HG03103 (cell line): ENCODE measurements around the gene TEAD2.
"Not testable (repeated sequence)": the region's sequence is repeated elsewhere in the genome, so short reads cannot be mapped to it uniquely, and the experiment has no call there.

Experiments used
- ATAC-seq: cut with Tn5 transposase; IDR thresholded peaks from one replicate; pipeline ENCODE4 v1.9.1; 2021; ENCODE audit warnings: low read depth; ENCODE audit not compliant: unreplicated experiment

Gene TEAD2

DNA sequence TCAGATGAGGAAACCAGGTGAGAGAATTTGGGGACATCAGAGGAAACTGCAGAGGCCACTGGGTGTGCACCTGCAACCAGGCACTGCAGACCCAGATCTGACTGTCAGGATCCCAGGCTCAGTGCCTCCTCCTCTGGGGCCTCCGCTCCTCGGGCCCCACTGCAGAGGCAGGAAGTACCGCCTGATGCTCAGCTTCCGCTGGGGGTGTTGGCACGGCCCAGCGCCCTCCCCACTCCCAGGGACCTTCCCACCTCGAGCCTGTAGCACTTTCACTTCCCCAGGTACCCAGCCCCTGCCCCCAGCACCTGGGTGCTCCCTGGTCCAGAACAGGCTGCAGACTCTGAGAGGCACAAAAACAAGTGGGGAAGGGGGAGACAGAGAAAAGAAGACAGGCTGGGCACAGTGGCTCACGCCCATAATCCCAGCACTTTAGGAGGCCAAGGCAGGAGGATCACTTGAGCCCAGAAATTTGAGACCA, 28.4 kb downstream of the TEAD2 start:
- no peak for ATAC-seq

DNA sequence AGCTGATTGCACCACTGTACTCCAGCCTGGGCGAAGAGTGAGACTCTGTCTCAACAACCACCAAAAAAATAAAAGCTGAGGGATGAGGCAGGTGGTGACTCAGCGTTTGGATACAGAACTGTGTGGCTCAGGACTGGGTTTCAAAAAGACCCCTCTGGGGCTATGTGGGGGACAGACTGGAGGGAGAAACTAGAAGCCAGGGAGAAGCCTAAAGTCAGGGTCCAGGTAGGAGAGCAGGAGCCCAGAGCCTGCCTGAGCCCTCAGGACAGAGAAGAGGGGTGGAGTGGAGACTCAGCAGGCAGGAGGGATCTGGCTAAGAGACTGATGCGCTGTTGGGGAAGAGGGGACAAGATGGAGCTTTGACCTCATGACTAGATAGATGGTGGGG, 28.8 kb downstream of the TEAD2 start:
- ATAC-seq, result no peak

DNA sequence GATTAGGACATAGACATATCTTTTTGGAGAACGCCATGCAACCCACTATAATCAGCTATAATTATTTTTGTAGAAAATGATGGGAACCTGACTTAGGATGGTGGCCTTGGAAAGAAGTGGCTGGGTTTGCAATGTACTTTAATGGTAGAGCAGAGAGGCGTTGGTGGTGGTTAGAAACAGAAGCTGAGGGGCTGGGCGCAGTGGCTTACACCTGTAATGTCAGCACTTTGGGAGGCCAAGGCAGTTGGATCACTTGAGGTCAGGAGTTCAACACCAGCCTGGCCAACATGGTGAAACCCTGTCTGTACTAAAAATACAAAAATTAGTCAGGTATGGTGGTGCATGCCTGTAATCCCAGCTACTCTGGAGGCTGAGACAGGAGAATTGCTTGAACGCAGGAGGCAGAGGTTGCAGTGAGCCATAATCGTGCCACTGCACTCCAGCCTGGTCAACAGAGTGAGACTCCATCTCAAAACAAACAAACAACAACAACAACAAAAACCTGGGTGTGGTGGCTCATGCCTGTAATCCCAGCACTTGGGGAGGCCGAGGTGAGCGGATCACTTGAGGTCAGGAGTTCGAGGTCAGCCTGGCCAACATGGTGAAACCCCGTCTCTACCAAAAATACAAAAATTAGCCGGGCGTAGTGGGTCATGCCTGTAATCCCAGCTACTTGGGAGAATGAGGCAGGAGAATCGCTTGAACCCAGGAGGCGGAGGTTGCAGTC, 29.4 kb downstream of the TEAD2 start:
- not testable (repeated sequence) for ATAC-seq

DNA sequence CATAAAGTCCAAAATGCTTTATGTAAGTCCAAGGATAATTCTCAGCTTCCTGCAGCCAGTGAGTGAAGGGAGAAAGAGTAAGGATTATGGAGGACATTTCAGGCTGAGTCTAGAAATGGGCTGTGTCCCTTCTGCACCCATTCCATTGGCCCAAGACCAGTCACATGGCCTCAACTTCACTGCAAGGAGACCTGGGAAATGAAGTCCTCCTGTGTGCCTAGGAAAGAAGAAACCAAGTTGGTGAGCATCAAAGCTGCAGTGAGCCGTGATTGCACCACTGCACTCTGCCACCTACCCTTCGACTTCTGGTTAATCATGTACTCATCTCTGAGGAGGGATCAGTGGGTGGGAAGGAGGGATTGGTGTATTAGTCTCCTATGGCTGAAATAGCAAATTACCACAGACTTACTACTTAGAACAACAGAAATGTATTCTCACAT, 30.6 kb downstream of the TEAD2 start:
- no peak for ATAC-seq

DNA sequence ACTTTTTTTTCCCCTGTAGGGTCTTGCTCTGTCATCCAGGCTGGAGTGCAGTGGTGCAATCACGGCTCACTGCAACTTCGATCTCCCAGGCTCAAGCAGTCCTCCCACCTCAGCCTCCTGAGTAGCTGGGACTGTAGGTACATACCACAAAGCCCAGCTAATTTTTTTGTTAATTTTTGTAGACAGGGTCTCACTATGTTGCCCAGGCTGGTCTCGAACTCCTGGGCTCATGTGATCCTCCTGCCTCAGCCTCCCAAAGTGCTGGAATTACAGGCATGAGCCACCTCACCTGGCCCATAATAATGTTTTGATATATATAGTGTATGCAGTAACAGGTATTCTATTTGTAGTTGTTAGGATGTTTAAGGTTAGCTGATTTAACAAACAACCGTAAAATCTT, 31.0 kb downstream of the TEAD2 start:
- not testable (repeated sequence) for ATAC-seq

DNA sequence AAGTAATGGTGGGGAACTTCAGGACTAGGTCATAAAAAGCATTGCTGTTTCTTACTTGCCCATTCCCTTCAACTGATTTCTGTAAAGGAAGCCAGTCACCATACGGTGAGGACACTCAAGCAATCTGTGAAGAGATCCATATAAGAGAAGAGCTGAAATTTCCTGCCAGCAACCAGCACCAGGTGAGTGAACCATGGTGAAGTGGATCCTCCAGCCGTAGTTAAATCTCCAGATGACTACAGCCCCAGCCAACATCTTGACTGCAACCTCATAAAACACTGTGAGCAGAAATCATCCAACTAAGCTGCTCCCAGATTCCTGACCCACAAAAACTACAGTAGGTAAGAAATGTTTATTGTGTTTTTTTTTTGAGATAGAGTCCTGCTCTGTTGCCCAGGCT, 33.5 kb downstream of the TEAD2 start:
- no peak for ATAC-seq

DNA sequence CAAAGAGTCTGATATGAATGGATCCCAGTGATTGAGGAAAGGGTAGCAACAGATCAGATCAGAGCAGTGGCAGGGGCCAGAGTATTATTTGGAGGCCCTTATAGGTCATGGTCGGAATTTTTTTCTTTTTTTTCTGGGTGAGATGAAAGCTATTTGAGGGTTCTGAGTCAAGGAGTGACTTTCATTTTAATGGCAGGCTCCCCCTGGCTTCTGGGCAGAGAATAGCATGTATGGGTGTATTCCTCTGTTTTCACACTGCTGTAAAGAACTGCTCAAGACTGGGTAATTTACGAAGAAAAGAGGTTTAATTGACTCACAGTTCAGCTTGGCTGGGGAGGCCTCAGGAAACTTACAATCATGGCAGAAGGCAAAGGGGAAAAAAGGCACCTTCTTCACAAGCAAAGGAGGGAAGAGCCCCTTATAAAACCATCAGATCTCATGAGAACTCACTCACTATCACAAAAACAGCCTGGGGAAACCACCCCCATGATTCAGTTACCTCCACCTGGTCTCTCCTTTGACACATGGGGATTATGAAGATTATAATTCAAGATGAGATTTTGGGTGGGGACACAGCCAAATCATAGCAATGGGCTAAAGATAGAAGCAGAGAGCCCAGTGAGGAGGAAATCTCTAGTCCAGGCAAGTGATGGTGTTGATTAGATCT, 34.2 kb downstream of the TEAD2 start:
- no peak for ATAC-seq

DNA sequence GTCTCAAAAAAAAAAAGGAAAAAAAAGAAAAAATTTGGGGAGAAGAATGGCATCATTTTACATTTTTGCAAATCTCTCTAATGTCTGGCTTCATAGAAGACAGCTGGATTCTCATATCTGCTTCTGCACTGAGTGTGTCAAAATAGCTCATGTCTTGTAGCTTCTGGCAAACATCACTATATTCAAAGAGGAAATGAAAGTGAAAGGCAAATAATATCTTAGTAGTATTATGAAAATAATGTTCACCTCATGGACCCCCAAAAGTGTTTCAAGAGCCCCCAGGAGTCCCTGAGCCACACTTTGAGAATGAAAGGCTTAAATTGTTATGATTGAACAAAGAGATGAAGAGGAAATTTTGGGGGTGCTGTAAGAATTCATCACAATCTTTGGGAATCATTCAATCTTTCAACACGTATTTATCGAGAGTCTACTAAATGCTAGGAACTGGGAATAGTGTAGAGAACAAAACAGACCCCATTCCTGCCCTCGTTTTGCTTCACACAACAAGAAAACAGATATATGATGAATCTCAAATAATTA, 36.0 kb downstream of the TEAD2 start:
- ATAC-seq, result no peak

DNA sequence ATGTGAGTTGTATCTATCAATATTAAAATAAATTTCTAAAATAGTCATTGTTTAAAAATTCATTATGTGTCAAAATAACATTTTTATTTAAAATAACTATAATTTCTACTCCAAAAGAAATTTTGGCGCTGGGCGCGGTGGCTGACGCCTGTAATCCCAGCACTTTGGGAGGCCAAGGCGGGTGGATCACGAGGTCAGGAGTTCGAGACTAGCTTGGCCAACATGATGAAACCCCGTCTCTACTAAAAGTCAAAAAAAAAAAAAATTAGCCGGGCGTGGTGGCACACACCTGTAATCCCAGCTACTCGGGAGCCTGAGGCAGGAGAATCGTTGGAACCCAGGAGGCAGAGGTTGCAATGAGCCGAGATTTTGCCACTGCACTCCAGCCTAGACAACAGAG, 36.5 kb downstream of the TEAD2 start:
- ATAC-seq, result not testable (repeated sequence)

DNA sequence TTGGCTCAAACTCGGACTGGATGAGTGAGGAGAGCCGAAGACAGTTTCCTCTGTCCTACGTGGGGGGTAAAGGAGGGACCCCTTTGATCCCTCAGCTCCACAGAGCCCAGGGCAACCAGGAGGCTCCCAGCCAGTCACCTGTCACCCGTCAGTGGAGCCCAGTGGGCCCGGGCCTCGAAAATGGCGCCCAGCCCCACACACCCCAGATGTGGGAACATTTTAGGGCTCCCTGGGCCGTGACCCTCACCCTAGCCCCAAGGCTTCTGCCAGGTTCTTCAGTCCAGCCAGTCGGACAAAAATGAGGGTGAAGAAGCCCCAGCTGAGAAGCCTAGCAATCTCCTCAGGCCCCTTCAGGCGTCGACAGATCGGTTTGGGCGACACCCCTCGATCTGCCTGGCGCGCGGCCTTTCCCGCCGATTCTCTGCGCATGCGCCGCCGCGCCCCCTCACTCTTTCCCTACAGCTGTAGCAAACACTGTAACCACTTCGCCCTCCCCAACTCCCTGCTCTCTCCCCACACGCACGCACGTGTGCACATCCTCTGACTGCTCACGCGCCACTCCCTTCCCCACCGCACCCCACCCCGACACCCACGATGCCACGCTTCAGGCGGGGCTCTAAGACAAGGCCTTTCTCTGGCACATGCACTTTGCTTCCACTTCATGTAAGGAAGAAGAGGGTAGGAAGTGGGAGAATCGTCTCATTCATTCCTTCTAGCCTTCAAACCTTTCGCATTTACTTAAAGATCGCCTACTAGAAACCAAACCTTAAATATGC, 37.2 kb downstream of the TEAD2 start, which contains the start of gene SLC6A16:
TSS of gene SLC6A16 (minus strand) at position 391 of the 776 bp plus-strand sequence. CDS start 13,844 bp downstream, outside the sequence.
- no peak for ATAC-seq

DNA sequence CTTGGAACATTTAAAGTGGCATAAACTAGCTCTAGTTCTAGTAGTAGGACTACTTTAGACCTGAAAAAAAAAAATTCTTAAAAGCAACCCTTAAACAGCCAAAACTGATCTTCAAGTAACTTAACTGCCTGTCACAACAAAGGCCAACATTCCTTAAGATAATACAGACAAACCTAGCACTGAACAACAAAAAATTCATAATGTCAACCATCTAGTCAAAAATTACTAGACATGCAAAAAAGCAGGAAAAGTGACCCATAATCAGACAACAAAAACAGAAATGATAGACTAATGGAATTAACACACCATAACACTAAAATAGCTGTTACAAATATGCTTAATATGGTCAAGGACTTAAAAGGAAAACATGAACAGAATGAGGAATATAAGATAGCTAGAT, 43.9 kb downstream of the TEAD2 start:
- no peak for ATAC-seq

DNA sequence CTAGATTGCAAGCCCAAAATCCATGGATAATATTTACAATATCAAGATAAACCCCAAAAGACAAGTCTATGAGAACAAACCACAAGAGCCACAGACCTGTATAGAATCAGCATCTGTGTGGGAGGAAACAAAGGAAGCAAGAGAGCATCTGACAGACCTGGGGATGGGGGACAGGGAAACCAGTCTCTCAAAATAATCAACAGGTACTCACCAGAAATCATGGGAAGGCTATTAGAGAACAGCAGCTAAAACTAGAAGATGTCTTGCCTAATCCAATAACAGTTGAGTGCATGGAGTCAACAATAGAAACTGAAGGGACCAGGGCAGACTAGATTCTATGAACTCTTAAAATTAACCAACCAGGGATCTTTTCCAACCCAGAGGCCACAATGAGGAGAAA, 45.9 kb downstream of the TEAD2 start:
- no peak for ATAC-seq

DNA sequence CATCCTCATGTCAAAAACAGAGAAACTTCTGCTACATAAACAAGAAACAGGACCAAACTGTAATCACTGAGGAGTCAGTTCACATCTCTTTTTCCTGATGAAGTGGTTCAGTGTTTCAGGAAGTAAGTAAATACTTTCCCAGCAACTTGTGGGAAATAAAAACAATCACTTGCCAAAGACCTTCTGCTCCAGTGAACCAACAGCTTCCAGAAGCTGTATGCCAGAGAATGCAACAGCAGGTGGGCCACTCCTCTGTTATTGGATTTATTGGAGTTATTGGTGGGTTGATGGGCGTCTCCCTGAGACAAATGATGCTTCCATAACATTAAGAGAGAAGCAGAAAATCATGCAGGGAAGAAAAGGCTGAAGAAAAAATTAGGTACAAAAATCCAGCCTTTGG, 47.1 kb downstream of the TEAD2 start:
- no peak for ATAC-seq

DNA sequence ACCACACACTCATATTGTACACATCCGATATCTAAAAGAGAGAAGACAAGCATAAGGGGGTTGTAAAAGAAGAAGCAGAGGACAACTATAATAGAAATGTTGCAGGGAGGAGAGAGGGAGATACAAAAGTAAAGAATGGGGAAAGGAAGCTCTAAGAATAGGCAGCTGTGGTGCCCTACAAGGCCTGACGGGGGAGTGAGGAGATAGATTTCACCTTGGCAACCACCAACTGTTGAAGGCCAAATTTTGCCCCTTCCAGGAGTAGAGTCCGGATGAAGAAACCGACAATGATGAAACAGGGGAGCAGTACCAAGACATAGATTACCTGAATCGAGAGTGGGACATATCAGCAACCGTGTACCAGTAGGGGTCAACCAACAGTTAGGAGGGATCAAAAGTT, 53.1 kb downstream of the TEAD2 start:
- ATAC-seq, result no peak

DNA sequence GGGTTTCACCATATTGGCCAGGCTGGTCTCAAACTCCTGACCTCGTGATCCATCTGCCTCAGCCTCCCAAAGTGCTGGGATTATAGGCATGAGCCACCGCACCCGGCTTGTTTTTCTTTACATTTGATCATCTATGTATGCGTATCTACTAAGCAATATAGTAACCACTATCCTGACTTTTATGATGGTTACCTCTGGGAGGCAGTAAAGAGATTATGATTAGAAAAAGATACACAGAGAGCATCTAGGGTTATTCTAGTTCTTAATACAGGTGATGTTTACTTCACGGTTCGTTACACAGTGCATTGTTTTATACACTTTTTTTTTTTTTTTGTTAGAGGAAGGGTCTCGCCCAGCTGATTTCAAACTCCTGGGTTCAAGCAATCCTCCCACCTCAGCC, 55.5 kb downstream of the TEAD2 start:
- not testable (repeated sequence) for ATAC-seq

DNA sequence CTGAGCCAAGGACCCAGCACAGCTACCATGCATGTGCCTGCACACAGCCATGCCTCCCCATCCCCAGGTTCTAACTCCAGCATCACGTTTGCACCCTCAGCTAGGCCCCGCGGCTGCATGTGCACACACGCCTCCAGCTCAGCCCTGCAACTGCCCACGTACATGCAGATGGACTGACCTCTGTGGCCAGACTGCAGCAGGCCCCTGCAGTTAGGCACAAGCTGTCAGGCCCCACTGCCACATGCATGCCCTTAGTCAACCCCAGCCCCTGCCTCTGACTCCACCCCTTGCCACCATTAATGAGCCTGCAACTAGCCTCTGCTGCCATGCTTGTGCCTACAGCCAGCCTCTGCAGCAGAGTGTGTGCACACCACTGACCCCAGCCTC, 60.4 kb downstream of the TEAD2 start:
- ATAC-seq, result no peak

DNA sequence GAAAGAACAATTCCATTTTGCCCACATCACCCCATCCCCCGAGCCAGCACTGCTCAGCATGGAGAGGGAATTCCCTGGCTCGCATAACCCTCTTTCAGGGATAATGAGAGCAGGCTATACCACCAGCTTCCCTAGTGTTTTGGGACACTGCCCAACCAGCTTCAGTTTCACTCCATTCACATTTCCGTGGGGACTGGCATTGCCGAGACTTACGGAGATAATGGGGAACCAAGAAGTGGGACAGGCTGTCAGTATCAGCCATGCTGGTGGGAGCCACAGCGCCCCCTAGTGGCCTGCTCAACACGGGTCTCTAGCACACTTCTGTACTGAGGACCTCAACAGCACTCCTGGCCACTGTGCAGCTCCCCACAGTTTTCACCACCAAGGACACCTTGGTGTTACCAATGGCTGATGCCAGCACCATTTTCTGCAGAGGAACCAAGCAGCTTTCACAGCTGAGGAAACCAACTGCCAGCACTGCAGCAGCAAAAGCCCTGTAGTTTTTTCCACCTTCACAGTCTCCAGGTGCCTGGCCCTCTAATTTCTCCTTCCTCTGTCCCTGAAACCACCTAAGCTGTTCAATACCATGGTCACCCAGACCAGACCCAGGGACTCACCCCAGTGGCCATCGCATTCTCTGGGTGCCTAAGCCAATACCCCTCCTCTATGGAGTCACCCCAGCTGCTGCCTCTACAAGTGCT, 60.9 kb downstream of the TEAD2 start:
- ATAC-seq, result no peak

DNA sequence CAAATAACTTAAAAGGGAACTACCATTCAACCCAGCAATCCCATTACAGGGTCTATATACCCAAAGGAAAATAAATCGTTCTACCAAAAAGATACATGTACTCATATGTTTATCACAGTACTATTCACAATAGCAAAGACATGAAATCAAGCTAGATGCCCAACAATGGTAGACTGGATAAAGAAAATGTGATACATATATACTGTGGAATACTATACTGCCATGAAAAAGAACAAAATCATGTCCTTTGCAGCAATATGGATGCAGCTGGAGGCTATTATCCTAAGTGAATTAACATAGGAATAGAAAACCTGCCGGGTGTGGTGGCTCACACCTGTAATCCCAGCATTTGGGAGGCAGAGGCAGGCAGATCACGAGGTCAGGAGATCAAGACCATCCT, 63.6 kb downstream of the TEAD2 start:
- ATAC-seq, result not testable (repeated sequence)

DNA sequence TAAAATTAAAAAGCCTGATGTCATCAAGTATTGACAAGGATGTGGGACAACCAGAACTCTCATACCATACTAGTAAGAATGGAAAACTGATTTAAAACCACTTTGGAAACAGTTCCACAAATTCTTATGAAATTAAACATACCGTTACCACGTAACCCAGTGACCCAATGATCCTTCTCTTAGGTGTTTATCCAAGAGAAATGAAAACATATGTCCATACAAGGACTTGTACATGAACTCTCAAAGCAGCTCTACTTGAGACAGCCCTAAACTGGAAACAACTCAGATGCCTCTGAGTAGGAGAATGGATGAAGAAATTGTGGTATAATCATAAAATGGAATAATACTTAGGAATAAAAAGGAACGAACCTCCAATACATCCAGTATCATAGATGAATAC, 64.8 kb downstream of the TEAD2 start:
- ATAC-seq, result no peak

DNA sequence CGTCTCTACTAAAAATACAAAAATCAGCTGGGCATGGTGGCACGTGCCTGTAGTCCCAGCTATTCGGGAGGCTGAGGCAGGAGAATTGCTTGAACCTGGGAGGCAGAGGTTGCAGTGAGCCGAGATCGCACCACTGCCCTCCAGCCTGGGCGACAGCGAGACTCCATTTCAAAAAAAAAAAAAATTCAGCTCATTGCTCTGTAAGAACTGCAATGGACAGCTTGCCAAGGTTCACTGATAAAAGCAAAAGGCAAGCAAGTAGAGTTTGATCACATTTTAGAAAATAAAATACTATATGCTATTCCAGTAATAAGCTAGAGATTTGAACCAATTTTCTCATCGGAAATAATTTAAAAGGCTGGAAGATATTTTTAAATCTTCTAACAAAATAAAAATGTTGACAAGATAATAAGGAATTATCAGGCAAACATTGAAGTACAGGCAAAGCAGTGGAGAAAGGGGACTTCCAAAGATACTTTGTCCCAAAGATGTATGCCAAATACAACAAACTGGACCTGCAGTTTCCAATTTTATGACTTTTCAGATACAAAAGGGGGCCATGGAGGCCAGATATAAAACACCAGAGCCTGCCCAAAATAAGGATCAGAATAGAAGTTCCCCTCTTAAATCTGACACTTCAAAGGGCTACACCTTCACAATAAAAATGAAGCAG, 66.9 kb downstream of the TEAD2 start:
- ATAC-seq, result no peak
